ENCODE data around the gene CDC27.

GRCh38 chr17:47222047-47222446 lies 33.0 kb upstream of the CDC27 start:
- TF ChIP-seq POLR2AphosphoS5 (IDR thresholded peaks at IDR 0.05; ENCODE audit: low read depth, low read length), result no peak
- no peak for TF ChIP-seq TAF1 (IDR thresholded peaks at IDR 0.05; ENCODE audit: borderline replicate concordance, insufficient read depth, low read length)
- TF ChIP-seq REST (IDR thresholded peaks at IDR 0.05; ENCODE audit: insufficient read depth in 1 of 2, low read depth in 2 of 2, low read length in 2 of 2), result no peak
- TF ChIP-seq FOXP2 (optimal IDR thresholded peaks at IDR 0.05; ENCODE audit: borderline replicate concordance, extremely low read depth, extremely low read length, insufficient read depth), result no peak
